Heart right ventricle (tissue), 16 donors: ENCODE data around the gene ABCA6. TPM values are rescaled to one million over a fixed set of nuclear protein-coding genes. Genes with fewer than 3 reads are reported as not detected.

Source experiments
- ATAC-seq, 8 donors: fragments of 200-7000 bp; cut with Tn5 transposase; one replicate each; pipeline ENCODE4 v1.9.1; 2020; ENCODE audit warnings: mild to moderate bottlenecking in 8 of 8, moderate library complexity in 8 of 8, moderate number of reproducible peaks in 1 of 8
- DNase-seq, 2 donors: peaks; one replicate each; pipeline ENCODE4 v3.0.0-alpha.2; 2020
- H3K27ac ChIP-seq, 10 donors: fragments of 200-600 bp; sonication (generic) in 2 of 10; one replicate each; pipeline versions ENCODE4 v1.5.0 to v1.8.0; 2020 to 2022; ENCODE audit warnings: mild to moderate bottlenecking in 3 of 10
- H3K27me3 ChIP-seq, 7 donors: fragments of 200-600 bp; one replicate each; pipeline ENCODE4 v1.8.0; 2021 to 2022; ENCODE audit warnings: mild to moderate bottlenecking in 2 of 7
- H3K36me3 ChIP-seq, 9 donors: fragments of 200-600 bp; sonication (generic) in 1 of 9; one replicate each; pipeline versions ENCODE4 v1.5.0 to v1.8.0; 2020 to 2022; ENCODE audit warnings: mild to moderate bottlenecking in 2 of 9
- H3K4me1 ChIP-seq, 9 donors: fragments of 200-600 bp; sonication (generic) in 1 of 9; one replicate each; pipeline versions ENCODE4 v1.5.0 to v1.8.0; 2020 to 2022; ENCODE audit warnings: mild to moderate bottlenecking in 4 of 9
- H3K4me3 ChIP-seq, 10 donors: fragments of 200-600 bp; sonication (generic) in 2 of 10; one replicate each; pipeline versions ENCODE4 v1.5.0 to v1.8.0; 2020 to 2022; ENCODE audit warnings: mild to moderate bottlenecking in 7 of 10, moderate library complexity in 2 of 10
- H3K9me3 ChIP-seq, 11 donors: fragments of 200-600 bp in 10 of 11; sonication (generic) in 2 of 11; one replicate each; pipeline versions ENCODE4 v1.5.0 to v1.8.0; 2013 to 2022; ENCODE audit warnings: mild to moderate bottlenecking in 2 of 11, control low read depth in 1 of 11, moderate library complexity in 1 of 11
- WGBS, 2 donors: extraction: QIAGEN DNeasy Blood & Tissue Kit; methylation state at CpG; one replicate each; pipeline ENCODE4 v1.1.7; 2013; ENCODE audit warnings: inconsistent platforms in 1 of 2; 5-methylcytosine and 5-hydroxymethylcytosine counted together
- intact Hi-C, 10 donors: fragments of 100-400 bp; cut with DNase I; formaldehyde crosslinking; loops; one replicate each; pipeline versions ENCODE4 v1.11.1 to v1.14.2; 2022
- long read RNA-seq, 3 donors: library from polyadenylated mRNA; unstranded; transcript quantifications; one replicate each; pipeline ENCODE4 v2.0.0, GENCODE V29; 2020 to 2021
- polyA plus RNA-seq, 2 donors: library from polyadenylated mRNA; stranded (reverse); fragments of 200-250 nt; gene quantifications; one replicate each; pipeline ENCODE4 v1.2.3, GENCODE V29; 2013
- total RNA-seq, 10 donors: library from RNA; stranded (reverse); fragmentation: NEBNext Ultra II Directional in 3 of 10; extraction: Animal tissue kit (Norgen Biotek cat#: 25700) in 3 of 10; gene quantifications; one replicate each; pipeline versions ENCODE4 v1.2.1 to v1.2.4, GENCODE V29; 2021 to 2023
- TF ChIP-seq, protein P1 (sequence below), 9 donors: fragments of 200-600 bp; sonication (generic) in 2 of 9; IDR thresholded peaks; one replicate each; pipeline versions ENCODE4 v1.5.0 to v1.8.0; 2021 to 2022; ENCODE audit warnings: antibody characterized with exemption in 9 of 9, mild to moderate bottlenecking in 5 of 9, moderate library complexity in 1 of 9
- donor health status: Arrhythmogenic right ventricular cardiomyopathy.
- donor health status: ischemic (EF 13 %, LVEDD 7.1; RV severe dilation, severe dysfunction).
- donor health status: healthy with polysubstance abuse.
- donor health status: DM: no; HTN: yes; CAD: no.
- donor health status: DM: no; HTN: no; CAD: no.
- donor health status: ischemic (EF 25% LVEDD 6.9; RV normal size, moderate dysfunction).
- donor health status: ischemic (EF 25% LVEDD 5.7; RV mildly dilated, moderate dysfunction).
- donor health status: healthy.
- donor health status: DM: yes; HTN: yes; CAD: no.
- donor health status: Ischemic cardiomyopathy.
- donor health status: ischemic (EF 35%, LVEDD 5.7; RV mildly dilated, moderate dysfunction).
- donor health status: nonischemic (EF 11% LVEDD 7.7; RV severe dilation, severe dysfunction).
- donor health status: DM: yes; HTN: yes; CAD: no.
- donor health status: PGD.
- donor health status: ischemic (EF 29% LVEDD 5.4; RV normal size, mild dysfunction).
- donor health status: nonischemic (EF 23%, LVEDD 6.1; RV moderate dilation, normal function).

The ABCA6 gene
- 10 to 100 TPM in 7 of 10 donors, 1 to 10 TPM in 3; 5.7 to 29.2 (median 15.0) TPM for total RNA-seq
- 10 to 100 TPM in 1 of 2 donors, 1 to 10 TPM in 1; 7.0 to 38.0 TPM for polyA plus RNA-seq
- long read RNA-seq, donor 1, partial matches to known transcripts: 3 of 9 reads
- long read RNA-seq, donor 1, other reads (novel, unspliced or antisense): 3 of 9 reads
- long read RNA-seq, donor 2, partial matches to known transcripts: 1 of 3 reads
- long read RNA-seq, donor 2, other reads (novel, unspliced or antisense): 2 of 3 reads
- long read RNA-seq, donor 3, full-length matches to known transcripts: 1 of 12 reads
- long read RNA-seq, donor 3, partial matches to known transcripts: 9 of 12 reads
- long read RNA-seq, donor 3, other reads (novel, unspliced or antisense): 2 of 12 reads

GRCh38 chr17:69141431-69142174, at the start of gene ABCA6:
Gene ABCA6, minus strand, starts transcription at chr17:69141895. Its CDS starts 1,192 bp downstream, at chr17:69140703.
- intact Hi-C loops: no loop called here
- ATAC-seq (peak in 7 of 8 donors; percentile 44 to 95 (median 81)), DNase-seq (no peak)
- TF ChIP-seq, protein P1, sequence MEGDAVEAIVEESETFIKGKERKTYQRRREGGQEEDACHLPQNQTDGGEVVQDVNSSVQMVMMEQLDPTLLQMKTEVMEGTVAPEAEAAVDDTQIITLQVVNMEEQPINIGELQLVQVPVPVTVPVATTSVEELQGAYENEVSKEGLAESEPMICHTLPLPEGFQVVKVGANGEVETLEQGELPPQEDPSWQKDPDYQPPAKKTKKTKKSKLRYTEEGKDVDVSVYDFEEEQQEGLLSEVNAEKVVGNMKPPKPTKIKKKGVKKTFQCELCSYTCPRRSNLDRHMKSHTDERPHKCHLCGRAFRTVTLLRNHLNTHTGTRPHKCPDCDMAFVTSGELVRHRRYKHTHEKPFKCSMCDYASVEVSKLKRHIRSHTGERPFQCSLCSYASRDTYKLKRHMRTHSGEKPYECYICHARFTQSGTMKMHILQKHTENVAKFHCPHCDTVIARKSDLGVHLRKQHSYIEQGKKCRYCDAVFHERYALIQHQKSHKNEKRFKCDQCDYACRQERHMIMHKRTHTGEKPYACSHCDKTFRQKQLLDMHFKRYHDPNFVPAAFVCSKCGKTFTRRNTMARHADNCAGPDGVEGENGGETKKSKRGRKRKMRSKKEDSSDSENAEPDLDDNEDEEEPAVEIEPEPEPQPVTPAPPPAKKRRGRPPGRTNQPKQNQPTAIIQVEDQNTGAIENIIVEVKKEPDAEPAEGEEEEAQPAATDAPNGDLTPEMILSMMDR (IDR thresholded peaks at IDR 0.05): no peak
- peaks cover 0 to 27% (median 0%) of the 10 kb centered on the region in 9 donors for H3K4me1 ChIP-seq
- H3K27ac ChIP-seq: peak within 1 kb of the TSS; percentile 42 to 85 (median 70)
- H3K9me3 ChIP-seq: peaks cover 0 to 17% (median 0%) of the 10 kb centered on the region in 11 donors
- H3K27me3 ChIP-seq: no peaks in the 10 kb centered on the region
- peak within 1 kb of the TSS in 9 of 10 donors; percentile 21 to 47 (median 41) for H3K4me3 ChIP-seq
- H3K36me3 ChIP-seq: peaks cover 0 to 16% (median 0%) of the 10 kb centered on the region in 9 donors
- WGBS, 2 donors: 36 to 55% methylated on average over 4 of the region's 4 CpGs

GRCh38 chr17:69188796-69189195, 47.1 kb upstream of the ABCA6 start:
- H3K27ac ChIP-seq: no peak overlapping the region
- no peak for ATAC-seq
- TF ChIP-seq, protein P1 (IDR thresholded peaks at IDR 0.05): no peak
- intact Hi-C loops: no loop called here
- H3K9me3 ChIP-seq: no peaks in the 10 kb centered on the region
- no peaks in the 10 kb centered on the region for H3K27me3 ChIP-seq
- peaks cover 0 to 32% (median 0%) of the 10 kb centered on the region in 9 donors for H3K36me3 ChIP-seq
- no peaks in the 10 kb centered on the region for H3K4me1 ChIP-seq
- no peak for DNase-seq
- WGBS, 2 donors: 91 to 94% methylated on average over 2 of the region's 2 CpGs
- H3K4me3 ChIP-seq: no peak overlapping the region

GRCh38 chr17:69188064-69188463, 46.4 kb upstream of the ABCA6 start:
- Histone ChIP-seq H3K4me3 (no peak overlapping the region), H3K4me1 (no peaks in the 10 kb centered on the region), H3K9me3 (no peaks in the 10 kb centered on the region), H3K27me3 (no peaks in the 10 kb centered on the region), H3K27ac (no peak overlapping the region), H3K36me3 (peaks cover 0 to 26% (median 0%) of the 10 kb centered on the region in 9 donors)
- no peak for ATAC-seq
- WGBS, 2 donors: 52 to 55% methylated on average over 1 of the region's 1 CpG
- TF ChIP-seq, protein P1 (IDR thresholded peaks at IDR 0.05): no peak
- no peak for DNase-seq
- intact Hi-C loops: no loop called here

DNA sequence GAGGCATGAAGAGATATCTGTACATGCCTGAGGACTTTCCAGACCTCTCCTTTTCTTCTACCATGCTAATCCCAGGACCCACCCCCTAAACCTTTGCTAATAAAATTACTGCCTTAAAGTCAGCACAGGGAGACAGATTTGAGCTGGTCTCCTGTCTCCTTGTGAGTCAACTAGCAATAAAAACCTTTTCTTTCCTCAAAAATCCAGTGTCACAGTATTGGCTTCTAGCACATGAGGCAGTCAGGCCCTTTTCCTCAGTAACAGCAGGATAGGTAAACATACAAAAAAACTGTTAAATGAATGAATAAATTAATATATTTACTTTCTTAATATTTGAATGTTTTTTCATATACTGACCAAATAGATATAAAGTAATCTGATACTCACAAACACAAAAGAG, 45.6 kb upstream of the ABCA6 start:
- DNase-seq (no peak), ATAC-seq (no peak)
- Histone ChIP-seq H3K9me3 (no peaks in the 10 kb centered on the region), H3K27ac (no peak overlapping the region), H3K36me3 (peaks cover 0 to 24% (median 0%) of the 10 kb centered on the region in 9 donors), H3K27me3 (no peaks in the 10 kb centered on the region), H3K4me1 (no peaks in the 10 kb centered on the region), H3K4me3 (no peak overlapping the region)
- intact Hi-C loops: no loop called here
- TF ChIP-seq, protein P1 (IDR thresholded peaks at IDR 0.05): no peak
